ENCODE measurements around the gene CHD2.

Gene CHD2

DNA sequence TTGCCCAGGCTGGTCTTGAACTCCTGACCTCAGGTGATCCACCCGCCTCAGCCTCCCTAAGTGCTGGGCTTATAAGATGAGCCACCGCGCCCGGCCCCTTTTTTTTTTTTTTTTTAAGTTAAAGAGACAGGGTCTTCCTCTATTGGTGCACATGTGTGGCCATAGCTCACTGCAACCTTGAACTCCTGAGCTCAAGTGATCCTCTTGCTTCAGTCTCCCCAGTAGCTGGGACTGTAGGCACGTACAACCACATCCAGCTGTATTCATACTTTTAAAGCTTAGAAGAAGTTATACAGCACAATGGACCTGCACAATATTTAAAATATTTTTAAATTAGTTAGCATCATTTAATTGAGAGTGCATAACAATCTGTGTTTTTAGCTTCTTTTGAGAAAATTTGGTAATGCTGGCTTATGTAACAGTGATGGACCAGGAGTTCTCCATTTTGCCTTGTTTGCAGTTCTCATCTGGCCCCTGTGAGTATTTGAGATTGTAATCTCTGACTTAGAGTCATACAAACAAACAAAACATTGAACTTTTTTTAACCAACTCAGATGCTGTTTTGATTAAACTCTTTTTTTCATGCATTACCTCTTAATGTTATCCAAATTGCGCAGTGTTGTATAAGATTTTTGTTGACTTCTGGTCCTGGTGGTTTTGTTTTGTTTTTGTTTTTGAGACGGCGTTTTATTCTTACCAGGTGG, 33.0 kb downstream of the CHD2 start:
- no peak for DNase-seq

GRCh38 chr15:92933831-92934230, 33.7 kb downstream of the CHD2 start:
- no peak for DNase-seq

- DNase-seq: no peak
Observed at GRCh38 chr15:92934716-92935115, 34.6 kb downstream of the CHD2 start.

DNA sequence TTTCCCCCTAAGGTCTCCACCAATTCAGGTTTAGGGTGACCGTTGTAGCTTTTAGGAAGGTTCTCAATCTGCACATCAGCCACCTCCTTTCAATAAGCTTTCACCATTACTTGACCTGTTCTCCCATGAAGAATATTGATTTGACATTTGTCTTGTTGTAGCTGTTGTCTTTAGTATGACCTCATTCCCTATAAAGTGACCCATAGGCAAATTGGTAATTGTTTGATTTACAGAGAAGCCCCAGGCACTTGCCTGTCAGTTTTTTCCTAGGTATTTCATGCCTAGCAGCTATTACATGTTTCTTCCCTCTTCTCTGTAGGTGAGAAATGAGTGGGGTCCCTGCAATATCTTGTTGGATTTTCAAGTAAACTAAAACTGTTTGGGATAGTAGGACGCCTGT, 36.0 kb downstream of the CHD2 start:
- no peak for DNase-seq

- no peak for DNase-seq
Observed at GRCh38 chr15:92936693-92937092, 36.6 kb downstream of the CHD2 start.

- DNase-seq: no peak
Observed at GRCh38 chr15:92937901-92938300, 37.8 kb downstream of the CHD2 start.

DNA sequence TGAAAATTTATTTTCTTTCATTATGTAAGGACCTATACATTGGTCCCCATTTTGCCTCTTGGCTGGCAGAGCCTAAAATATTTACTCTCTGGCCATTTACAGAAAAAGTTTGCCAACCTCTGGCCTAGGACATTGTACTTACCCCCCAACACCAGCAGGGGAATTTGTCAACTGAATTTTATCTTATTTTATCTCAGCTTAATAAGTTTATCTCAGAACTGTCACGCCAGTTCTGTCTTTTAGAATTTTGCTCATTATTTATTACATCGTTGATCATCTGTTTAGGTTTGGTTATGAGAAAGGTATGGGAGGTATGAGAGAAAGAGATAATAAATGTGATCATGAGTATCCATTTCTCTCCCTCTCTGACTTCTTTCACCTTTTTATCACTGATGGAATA, 38.3 kb downstream of the CHD2 start:
- DNase-seq: no peak

DNA sequence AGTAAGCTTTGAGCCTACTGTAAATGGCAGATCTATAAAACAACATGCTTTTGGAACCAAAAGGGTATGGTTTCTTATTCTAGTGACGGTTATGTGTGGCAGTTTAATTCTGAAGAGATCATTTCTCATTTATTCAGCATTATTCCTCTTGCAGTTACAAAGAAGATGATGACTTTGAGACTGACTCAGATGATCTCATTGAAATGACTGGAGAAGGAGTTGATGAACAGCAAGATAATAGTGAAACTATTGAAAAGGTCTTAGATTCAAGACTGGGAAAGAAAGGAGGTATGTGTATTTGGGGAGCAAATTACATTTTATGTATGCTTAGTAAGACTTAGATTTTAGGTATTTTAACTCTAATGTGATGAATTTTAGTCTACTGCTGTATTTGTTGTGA, 41.5 kb downstream of the CHD2 start:
- DNase-seq: no peak

GRCh38 chr15:92942706-92943105, 42.6 kb downstream of the CHD2 start:
- no peak for DNase-seq

DNA sequence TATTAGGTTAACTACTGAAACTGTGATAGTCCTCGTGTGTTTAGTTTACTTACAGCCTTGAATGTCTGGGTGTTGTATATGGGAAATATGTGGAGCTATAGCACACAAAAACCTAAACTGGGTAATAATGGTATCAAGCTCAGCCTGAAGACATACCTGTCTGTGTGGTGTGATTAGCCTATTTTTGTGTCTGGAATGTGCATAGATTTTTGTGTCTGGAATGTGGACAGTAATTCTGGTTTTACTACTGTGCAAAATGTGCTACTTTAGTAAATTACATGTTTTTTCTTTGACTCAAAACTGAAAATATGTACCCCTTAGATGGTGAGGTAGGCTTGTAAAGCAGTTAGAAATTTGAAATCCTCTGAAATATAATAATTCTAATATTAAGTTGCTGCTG, 43.5 kb downstream of the CHD2 start:
- no peak for DNase-seq

GRCh38 chr15:92944946-92945521, 44.9 kb downstream of the CHD2 start:
- no peak for DNase-seq

DNA sequence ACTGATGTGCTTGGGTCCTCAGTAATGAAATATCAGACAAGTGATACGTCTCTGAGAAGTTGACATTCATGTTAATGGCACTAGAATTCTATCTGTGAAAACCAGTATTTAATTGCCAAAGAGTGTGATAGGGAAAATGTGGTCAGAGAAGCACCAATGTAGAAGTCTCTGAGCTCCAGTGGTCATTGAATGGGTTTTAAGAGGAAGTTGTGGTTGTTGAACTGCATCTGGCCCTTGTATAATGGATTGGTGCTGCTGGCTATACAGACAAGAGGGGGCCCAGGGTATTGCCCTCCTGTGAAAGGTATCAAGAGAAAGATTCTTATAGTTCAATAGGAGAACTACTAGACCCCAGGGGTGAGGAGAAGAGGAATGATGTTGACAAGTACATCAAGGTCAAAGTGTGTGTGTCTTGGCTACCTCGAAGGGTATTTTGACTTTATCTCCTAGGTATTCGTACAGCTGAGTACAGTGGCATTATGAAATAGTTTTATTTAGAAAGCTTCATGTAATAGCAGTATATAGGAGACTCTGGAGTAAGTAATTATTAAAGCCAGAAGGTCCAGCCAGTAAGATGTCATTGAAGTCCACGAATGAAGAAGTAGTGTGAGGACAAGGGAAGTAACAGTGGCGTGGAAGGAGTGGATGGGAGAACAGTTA, 47.1 kb downstream of the CHD2 start:
- DNase-seq: no peak

DNA sequence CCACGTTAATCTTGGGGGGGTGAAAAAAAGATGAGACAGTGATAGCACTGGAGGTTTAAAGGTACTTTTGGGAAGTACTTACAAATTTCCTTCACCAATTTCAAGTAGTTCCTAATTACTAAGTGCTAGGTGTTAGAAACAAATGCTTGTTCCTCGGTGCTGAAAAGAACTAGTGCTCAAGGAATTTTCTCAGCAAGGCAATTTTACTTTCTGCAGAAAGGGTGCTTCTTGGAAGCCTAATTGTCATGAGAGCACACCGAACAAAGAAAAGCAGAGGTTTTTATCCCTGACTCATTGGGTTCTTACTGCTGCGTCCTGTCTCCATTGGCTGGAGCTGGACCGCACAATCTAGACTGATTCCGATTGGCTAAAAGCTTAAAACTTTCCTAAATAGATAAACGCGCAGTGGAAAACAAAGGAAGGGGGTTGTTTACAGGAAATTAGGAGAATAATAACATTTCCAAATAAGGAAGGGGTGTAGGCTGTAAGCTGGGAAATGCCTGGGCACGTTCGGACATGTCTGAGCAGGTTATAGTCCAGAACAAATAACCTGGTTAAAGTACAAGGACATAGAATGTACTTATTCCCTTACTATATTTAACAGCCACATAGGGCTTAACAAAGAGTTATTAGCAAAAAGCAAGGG, 49.6 kb downstream of the CHD2 start:
- DNase-seq: no peak

DNA sequence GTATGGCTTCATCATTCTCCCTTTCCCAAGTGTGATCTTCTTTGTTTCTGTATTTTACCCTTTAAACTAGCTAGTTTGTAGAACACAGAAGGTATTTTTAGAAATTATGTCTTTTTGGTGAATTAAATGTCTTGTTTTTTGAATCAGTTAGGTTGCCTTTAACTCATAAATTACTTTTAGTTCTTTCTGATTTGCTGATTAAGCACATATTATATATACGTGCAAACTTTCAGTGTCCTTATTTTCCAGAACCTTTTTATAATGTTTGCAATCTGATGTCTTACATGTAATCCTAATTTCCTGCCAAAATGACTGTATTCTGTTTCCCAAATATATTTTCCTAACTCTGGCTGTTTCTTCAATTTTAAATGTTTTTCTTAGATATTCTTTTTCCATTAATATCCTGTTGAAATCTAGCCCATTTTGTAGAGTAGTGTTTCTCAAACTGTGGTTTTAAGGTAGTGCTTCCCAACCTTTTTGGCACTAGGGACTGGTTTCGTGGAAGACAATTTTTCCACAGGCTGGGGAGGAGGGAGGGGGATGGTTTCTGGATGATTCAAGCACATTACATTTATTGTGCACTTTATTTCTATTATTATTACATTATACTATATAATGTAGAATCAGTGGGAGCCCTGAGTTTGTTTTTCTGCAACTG, 51.8 kb downstream of the CHD2 start:
- DNase-seq: no peak

DNA sequence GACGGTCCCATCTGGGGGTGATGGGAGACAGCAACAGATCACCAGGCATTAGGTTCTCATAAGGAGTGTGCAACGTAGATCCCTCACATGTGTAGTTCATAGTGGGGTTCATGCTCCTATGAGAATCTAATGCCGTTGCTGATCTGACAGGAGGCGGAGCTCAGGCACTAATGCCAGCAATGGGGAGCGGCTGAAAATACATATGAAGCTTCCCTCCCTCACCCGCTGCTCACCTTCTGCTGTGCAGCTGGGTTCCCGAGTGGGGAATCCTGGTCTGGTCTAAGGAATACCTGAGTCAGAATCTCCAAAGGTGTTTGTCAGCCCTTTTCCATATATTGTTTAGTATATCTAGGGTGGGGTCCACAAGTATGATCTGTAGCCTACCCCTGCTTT, 52.3 kb downstream of the CHD2 start:
- no peak for DNase-seq

DNA sequence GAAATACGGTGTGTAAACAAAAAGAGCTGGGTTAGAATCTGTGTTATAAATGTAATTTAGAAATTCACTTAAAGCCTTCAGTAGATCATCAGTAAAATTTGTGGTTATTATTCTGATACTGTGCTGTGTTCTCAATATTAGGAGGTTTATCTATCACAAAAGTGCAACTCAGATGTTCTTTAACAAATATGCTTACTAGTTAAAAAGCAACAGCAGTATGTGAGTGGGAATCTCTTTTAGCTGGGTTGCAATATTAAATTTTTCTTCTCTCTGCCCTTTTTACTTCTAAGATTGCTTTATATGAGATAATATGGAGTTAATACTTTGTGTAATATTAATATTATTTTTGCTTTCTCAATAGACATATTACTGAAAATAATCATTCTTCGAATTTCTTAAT, 53.4 kb downstream of the CHD2 start:
- no peak for DNase-seq

GRCh38 chr15:92954002-92954401, 53.9 kb downstream of the CHD2 start:
- no peak for DNase-seq

GRCh38 chr15:92954578-92954977, 54.5 kb downstream of the CHD2 start:
- peak; percentile 15 for DNase-seq

- no peak for DNase-seq
Observed at GRCh38 chr15:92955706-92956105, 55.6 kb downstream of the CHD2 start.

GRCh38 chr15:92958105-92958504, 58.0 kb downstream of the CHD2 start:
- DNase-seq: peak; percentile 70

DNA sequence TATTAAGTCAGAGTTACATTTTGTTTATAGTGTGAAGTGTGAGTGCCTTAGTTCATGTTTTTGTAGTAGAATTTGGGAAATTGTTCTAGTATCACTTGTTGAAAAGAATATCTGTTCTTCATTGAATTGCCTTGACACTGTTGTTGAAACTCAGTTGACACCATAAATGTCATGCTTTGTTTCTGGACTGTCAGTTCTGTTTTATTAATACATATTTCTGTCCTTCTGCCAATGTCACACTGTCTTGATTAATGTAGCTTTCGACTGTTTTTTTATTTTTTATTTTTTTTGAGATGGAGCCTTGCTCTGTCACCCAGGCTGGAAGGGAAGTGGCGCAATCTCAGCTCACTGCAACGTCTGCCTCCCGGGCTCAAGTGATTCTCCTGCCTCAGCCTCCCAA, 59.1 kb downstream of the CHD2 start:
- DNase-seq: no peak

DNA sequence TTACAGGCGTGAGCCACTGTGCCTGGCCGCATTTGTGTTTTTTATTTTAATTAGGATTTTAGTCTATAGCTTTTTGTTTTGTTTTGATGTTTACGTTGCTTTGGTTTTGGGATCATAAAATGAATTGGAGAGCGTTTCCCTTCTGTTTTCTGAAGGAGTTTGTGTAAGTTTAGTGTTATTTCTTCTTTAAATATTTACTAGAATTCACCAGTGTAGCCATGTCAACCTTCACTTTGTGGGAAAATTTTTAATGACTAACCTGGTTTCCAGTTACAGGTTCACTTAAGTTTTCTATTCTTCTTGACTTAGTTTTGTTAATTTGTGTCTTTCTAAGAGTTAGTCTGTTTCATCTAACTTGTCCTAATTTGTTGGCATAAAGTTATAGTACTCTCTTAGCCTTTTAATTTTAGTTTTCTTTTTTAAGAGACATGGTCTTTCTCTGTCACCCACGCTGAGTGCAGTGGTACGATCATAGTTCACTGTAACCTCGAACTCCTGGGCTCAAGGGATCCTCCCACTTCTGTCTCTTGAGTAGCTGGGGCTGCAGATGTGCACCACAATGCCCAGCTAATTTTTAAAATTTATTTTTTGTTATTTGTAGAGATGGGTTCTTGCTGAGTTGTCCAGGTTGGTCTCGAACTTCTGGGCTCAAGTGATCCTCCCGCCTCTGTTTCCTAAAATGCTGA, 61.0 kb downstream of the CHD2 start:
- no peak for DNase-seq

DNA sequence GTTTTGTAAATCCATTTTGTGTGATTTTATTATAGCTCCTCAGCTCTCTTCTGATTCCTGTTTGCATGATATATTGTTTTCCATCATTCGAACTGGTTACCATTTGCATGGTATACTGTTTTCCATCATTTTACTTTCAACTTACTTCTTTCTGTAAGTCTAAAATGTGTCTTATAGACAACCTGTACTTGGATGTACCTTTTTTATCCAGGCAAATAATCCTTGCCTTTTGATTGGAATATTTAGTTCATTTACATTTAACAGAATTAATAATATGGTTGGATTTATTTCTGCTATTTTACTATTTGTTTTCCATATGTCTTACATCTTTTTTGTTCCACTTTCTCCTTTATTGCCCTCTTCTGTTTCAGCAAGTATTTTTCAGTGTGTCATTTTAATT, 62.8 kb downstream of the CHD2 start:
- no peak for DNase-seq

Measured in stimulated activated CD4-positive, alpha-beta T cell treated with anti-CD3 and anti-CD28 coated beads, Interleukin-15, amount 100 ng/mL, for 24 hours (primary cell).